Astrocyte of the spinal cord (primary cell): ENCODE measurements around the gene ODAD3.
"Not testable (repeated sequence)": the region's sequence is repeated elsewhere in the genome, so short reads cannot be mapped to it uniquely, and the experiment has no call there.

Experiments
- DNase-seq: peaks from one replicate; pipeline ENCODE4 v3.0.0; 2011; ENCODE audit warnings: low read depth, low spot score
- H3K4me3 ChIP-seq: 2 replicates; pipeline ENCODE4 v1.5.1; 2011; ENCODE audit warnings: low read depth, mild to moderate bottlenecking, low read length, moderate library complexity
- in situ Hi-C: cut with HindIII; loops from 2 replicates; pipeline ENCODE4 v1.10.0; 2017; ENCODE audit warnings: low sequenced_read_pairs
- TF ChIP-seq, protein P1 (sequence below): IDR thresholded peaks from 2 replicates; pipeline ENCODE4 v1.5.1; 2012; ENCODE audit warnings: low read depth, mild to moderate bottlenecking, low read length, inconsistent platforms

Gene ODAD3

DNA sequence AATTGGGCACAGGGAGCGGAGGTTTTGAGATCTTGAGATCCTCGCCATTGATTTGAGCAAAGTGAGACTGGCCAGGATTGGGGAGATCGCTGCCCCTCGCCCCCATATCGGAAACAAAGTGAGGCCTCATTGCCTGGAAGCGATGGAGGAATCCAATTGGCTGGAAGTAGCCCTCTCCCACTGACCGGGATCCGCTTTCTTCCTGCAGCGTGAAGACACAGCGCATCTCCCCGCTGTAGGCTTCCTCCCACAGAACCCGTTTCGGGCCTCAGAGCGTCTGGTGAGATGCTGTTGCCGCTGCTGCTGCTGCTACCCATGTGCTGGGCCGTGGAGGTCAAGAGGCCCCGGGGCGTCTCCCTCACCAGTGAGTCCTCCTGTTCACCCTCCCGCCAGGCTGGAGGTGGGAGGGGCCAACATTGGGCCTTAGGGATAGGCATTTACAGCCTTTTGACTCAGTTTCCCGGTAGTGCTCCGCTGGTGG, 952 bp upstream of the ODAD3 start:
- in situ Hi-C loops = no loop called here
- TF ChIP-seq, protein P1, sequence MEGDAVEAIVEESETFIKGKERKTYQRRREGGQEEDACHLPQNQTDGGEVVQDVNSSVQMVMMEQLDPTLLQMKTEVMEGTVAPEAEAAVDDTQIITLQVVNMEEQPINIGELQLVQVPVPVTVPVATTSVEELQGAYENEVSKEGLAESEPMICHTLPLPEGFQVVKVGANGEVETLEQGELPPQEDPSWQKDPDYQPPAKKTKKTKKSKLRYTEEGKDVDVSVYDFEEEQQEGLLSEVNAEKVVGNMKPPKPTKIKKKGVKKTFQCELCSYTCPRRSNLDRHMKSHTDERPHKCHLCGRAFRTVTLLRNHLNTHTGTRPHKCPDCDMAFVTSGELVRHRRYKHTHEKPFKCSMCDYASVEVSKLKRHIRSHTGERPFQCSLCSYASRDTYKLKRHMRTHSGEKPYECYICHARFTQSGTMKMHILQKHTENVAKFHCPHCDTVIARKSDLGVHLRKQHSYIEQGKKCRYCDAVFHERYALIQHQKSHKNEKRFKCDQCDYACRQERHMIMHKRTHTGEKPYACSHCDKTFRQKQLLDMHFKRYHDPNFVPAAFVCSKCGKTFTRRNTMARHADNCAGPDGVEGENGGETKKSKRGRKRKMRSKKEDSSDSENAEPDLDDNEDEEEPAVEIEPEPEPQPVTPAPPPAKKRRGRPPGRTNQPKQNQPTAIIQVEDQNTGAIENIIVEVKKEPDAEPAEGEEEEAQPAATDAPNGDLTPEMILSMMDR = no peak
- DNase-seq = no peak
- peak overlapping the region; percentile 68 for H3K4me3 ChIP-seq

DNA sequence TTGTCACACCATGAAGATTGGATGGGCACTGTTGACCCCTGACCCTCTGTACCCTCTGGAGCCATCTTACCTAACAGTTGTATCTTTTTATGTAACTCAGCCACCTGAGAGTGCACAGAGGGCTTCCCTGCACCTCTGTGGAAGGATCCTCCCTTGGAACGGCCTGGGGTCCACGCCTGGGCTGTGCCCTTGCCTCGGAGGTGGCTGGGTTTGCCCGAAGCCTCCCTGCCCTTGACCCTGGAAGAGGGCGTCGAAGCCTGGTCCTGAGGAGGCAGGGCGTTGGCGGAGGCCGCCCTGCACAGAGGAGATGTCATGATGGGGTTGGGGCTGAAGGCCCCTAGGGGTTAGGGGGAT, 241 bp downstream of the ODAD3 start:
- in situ Hi-C loops = no loop called here

DNA sequence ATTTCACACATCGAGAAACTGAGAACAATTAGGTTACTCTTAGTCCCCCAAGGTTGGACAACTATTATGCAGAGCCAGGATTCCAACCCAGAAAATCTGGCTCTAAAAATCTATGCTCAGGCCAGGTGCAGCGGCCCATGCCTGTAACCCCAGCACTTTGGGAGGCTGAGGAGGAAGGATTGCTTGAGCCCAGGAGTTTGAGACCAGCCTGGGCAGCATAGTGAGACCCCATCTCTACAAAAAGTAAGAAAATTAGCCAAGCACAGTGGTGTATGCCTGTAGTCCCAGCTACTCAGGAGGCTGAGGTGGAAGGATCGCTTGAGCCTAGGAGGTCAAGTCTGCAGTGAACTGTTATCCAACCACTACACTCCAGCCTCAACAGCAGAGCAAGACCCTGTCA, 1.4 kb downstream of the ODAD3 start:
- in situ Hi-C loops, DNase-seq, H3K4me3 ChIP-seq: not testable (repeated sequence)

More for the DNA sequence above, 241 bp downstream of the ODAD3 start:
- no peak for DNase-seq
- TF ChIP-seq, protein P1 = no peak
- peak overlapping the region; percentile 68 for H3K4me3 ChIP-seq

DNA sequence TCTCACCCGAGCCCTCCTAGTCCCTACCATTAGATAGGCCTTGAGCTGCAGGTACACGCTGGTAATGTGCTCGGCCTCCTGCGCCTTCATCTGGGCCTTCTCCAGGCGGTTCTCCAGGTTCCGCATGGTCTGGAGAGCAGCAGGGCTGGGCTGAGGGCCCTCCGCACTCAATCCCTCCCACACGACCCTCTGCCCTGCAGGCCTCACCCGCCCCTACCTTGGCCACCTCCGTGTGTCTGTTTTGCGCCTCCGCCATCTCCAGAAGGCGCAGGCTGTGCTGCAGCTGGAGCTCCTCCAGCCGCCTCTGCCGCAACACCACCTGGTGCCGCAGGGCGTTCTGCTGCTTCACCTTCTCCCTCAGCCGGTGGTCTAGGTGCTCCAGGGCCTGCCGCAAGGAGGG, 8.3 kb downstream of the ODAD3 start:
- DNase-seq = no peak
- TF ChIP-seq, protein P1 = no peak
- in situ Hi-C loops = no loop called here
- no peak overlapping the region for H3K4me3 ChIP-seq

DNA sequence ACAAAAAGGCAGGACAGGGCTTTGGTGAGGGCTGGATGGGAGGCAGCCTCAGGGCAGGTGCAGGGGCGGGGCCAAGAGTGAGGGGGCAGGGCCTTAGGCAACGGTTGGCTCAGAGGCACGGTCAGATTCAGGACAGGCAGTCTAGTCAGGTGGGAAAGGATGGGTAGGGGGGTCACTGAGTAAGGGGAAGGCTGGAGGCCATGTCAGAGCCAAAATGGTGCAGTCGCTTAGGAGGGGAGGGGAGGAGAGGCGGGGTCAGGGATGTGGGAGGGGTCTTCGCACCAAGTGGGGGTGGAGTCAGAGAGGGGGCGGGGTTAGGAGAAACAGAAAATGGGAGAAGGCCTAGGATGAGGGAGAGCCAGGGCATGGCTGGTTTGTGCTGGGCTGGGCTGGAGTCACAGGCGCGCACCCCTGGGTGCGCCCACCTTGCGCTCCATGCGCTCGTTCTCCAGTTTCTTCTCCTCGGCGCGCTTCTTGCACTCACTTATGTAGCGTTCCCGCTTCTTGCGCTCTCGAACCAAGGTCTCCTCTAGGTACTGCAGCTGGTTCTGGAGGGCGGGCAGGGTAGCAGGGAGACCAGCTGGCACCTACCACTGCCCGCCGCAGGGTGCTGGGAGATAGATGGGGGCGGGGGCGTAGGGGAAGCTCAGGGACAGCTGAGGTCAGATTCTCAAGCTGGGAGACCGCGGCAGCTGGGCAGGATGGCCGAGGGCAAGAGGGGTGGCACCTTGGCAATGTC, 9.0 kb downstream of the ODAD3 start:
- TF ChIP-seq, protein P1 = no peak
- no peak overlapping the region for H3K4me3 ChIP-seq
- DNase-seq = no peak
- in situ Hi-C loops = no loop called here

DNA sequence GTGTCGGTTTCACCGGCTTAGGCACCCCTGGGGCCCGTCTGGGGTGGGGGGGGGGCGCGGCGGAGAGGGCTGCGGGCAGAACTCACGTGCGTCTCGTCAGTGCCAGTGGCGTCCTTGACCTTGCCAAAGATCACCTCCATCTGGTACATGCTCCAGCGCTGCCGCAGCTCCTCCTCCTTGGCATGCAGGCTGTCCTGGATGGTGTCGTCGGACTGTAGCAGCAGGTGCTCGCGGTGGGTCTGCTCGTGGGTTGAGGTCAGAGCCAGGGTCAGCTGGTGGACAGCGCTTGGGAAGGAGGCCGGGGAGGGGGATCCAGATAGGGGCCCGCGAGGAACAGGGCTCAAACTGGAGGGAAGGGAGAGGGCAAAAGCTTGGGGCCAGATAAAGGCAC, 11.1 kb downstream of the ODAD3 start:
- no peak for DNase-seq
- TF ChIP-seq, protein P1 = no peak
- in situ Hi-C loops = no loop called here
- no peak overlapping the region for H3K4me3 ChIP-seq

DNA sequence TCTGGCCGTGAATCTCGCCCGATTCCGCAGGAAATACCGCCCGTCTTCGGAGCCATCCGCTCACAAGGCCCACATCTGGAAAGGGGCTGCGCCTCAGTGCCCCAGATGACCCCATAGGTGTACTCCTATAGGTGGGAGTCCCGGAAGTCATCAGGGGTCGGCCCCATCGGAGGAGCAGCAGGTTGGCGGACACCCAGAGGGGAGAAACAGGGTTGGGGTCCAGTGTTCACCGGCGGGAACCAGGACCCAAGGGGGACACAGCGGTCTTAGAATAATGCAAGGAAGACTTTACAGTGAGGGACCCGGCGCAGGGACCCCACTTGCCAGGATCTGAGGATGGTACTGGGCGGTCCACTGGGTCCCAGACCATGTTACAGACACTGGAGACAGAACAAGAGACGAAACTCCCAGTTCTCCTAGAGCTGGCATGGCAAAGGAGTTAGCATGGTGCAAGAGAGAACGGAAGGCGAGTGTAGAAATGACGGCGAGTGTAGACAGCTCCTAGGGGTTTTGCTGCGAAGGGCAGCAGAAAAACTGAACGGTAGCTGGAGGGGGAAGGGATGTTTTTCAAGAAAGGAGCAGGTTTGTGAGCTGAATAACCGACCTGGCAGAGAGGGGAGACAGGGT, 11.6 kb downstream of the ODAD3 start:
- in situ Hi-C loops = no loop called here
- no peak overlapping the region for H3K4me3 ChIP-seq
- TF ChIP-seq, protein P1 = no peak
- DNase-seq = no peak
